Lower lobe of right lung (tissue), 2 donors: ENCODE measurements around the gene GP1BB. TPM values are rescaled to one million over a fixed set of nuclear protein-coding genes. Genes with fewer than 3 reads are reported as not detected.
A peak's percentile ranks its signal among the peaks of the same experiment; 100 is the strongest.

Experiments
- ATAC-seq, 2 donors: fragments of 200-7000 bp; cut with Tn5 transposase; one replicate each; pipeline ENCODE4 v1.9.1; 2020 to 2022; ENCODE audit warnings: mild to moderate bottlenecking in 2 of 2, moderate library complexity in 2 of 2
- DNase-seq: peaks from one replicate; pipeline ENCODE4 v3.0.0-alpha.2; 2020
- H3K27ac ChIP-seq: fragments of 200-600 bp; one replicate; pipeline ENCODE4 v1.8.0; 2022
- H3K27me3 ChIP-seq: fragments of 200-600 bp; one replicate; pipeline ENCODE4 v1.8.0; 2022; ENCODE audit warnings: low read depth
- H3K36me3 ChIP-seq: fragments of 200-600 bp; one replicate; pipeline ENCODE4 v1.8.0; 2022; ENCODE audit warnings: mild to moderate bottlenecking
- H3K4me1 ChIP-seq: fragments of 200-600 bp; one replicate; pipeline ENCODE4 v1.8.0; 2022
- H3K4me3 ChIP-seq: fragments of 200-600 bp; one replicate; pipeline ENCODE4 v1.8.0; 2022; ENCODE audit warnings: mild to moderate bottlenecking
- H3K9me3 ChIP-seq: fragments of 200-600 bp; one replicate; pipeline ENCODE4 v1.8.0; 2022
- CTCF ChIP-seq: fragments of 200-600 bp; IDR thresholded peaks from one replicate; pipeline ENCODE4 v1.8.0; 2022; ENCODE audit warnings: antibody characterized with exemption, mild to moderate bottlenecking
- intact Hi-C: fragments of 100-400 bp; cut with DNase I; formaldehyde crosslinking; loops from one replicate; pipeline ENCODE4 v1.11.0; 2022
- total RNA-seq: library from RNA; stranded (reverse); fragmentation: NEBNext Ultra II Directional; extraction: Animal tissue kit (Norgen Biotek cat#: 25700); gene quantifications from one replicate; pipeline ENCODE4 v1.2.1, GENCODE V29; 2021
- donor health status: DM: no; HTN: yes; CAD: no; lungs with severe emphysema.

Gene GP1BB
- total RNA-seq, 1 donor from 2014 or later = 2.8 TPM

- Histone ChIP-seq H3K4me3 (peak overlapping the region; percentile 37), H3K36me3 (no peaks in the 10 kb centered on the region), H3K4me1 (peaks cover 20% of the 10 kb centered on the region), H3K9me3 (no peaks in the 10 kb centered on the region), H3K27me3 (peaks cover 96% of the 10 kb centered on the region), H3K27ac (no peak overlapping the region)
- intact Hi-C loops = no loop called here
- DNase-seq (no peak), ATAC-seq (peak in 1 of 2 donors; percentile 30)
- TF ChIP-seq CTCF = no peak
Measured at GRCh38 chr22:19765477-19766239, 42.3 kb downstream of the GP1BB start.

- TF ChIP-seq CTCF = no peak
- no peaks in the 10 kb centered on the region for H3K36me3 ChIP-seq
- peaks cover 20% of the 10 kb centered on the region for H3K4me1 ChIP-seq
- no peak for ATAC-seq
- H3K4me3 ChIP-seq = peak overlapping the region; percentile 44
- H3K27me3 ChIP-seq = peaks cover 98% of the 10 kb centered on the region
- no peaks in the 10 kb centered on the region for H3K9me3 ChIP-seq
- H3K27ac ChIP-seq = peak overlapping the region; percentile 6
- no peak for DNase-seq
- intact Hi-C loops = no loop called here
Measured at GRCh38 chr22:19766240-19766510, 42.8 kb downstream of the GP1BB start.

DNA sequence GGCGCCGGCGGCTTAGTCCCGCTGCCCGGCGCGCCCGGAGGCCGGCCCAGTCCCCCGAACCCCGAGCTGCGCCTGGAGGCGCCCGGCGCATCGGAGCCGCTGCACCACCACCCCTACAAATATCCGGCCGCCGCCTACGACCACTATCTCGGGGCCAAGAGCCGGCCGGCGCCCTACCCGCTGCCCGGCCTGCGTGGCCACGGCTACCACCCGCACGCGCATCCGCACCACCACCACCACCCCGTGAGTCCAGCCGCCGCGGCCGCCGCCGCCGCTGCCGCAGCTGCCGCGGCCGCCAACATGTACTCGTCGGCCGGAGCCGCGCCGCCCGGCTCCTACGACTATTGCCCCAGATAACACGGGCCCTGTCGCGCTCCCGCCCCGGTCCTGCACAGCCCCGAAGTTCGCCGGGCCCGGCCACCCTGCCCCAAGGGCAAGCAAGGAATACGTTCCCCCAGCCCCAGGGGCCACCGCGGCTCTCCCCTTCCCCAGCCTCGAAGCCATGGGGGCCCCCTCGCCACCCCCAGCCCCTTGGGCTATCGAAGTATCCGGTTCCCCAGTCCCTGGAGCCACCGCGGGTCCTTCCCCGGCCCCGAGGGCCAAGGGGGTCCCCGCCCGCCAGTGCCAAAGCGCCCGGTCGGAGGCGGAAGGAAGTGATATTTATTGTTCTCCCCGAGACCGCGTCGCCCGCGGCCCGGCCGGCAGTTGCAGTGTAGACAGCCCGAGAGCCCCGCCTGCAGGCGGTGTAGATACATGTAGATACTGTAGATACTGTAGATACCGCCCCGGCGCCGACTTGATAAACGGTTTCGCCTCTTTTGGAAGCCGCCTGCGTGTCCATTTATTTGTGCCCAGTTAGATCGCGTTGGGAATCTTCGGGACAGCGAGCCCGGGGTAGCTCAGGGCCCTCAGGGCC is 43.4 kb downstream of the GP1BB start:
- Histone ChIP-seq H3K4me3 (peak overlapping the region; percentile 44), H3K4me1 (peaks cover 20% of the 10 kb centered on the region), H3K36me3 (no peaks in the 10 kb centered on the region), H3K9me3 (no peaks in the 10 kb centered on the region), H3K27me3 (peaks cover 98% of the 10 kb centered on the region), H3K27ac (peak overlapping the region; percentile 6)
- DNase-seq (peak; percentile 81), ATAC-seq (peak; percentile 69 to 73)
- TF ChIP-seq CTCF = peak; percentile 25
- intact Hi-C loops = no loop called here

DNA sequence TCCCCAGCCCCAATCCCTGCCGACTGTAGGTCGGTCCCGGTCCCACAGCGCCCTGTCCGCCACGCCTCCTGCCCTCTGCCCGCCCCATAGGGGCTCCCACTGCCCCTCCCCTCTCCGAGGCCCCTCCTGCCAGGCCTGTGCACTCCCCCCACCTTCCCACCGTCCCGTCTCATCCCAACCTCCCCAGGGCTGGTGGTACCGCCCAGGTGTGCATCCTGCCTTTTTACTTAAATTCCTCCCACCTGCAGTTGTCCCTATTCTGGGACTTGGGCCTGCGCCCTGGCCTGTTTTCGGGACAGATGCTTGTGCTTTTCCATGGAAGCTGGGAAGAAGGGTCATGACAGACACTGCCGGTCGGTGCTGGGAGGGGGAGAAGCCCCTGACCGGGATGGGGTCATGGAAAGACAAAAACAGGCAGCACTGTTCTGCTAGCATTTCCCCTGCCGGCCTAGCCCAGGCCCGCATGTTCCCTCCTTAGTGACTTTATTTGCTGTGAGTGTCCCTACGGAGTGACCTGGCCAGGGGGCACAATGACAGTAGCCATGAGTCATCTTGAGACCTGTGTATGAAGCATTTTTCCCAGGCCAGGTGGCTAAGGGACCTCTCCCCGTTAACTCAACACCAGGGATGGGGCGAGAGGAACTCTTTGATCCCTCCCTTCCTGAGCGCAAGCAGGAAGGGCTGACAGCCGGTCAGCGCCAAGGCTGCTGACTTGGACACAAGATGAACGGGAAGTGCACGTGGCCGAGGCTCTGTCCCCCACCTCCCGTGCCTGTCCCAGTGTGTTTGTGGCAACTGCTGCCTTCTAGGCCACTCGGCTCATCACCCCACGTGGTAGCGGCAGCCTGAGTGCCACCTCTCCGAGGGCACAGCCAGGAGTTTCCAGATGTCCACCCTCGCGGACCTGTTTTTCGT is 44.3 kb downstream of the GP1BB start:
- no peaks in the 10 kb centered on the region for H3K36me3 ChIP-seq

More for the DNA sequence above, 44.3 kb downstream of the GP1BB start:
- Histone ChIP-seq H3K27ac (no peak overlapping the region), H3K9me3 (no peaks in the 10 kb centered on the region), H3K4me1 (peaks cover 20% of the 10 kb centered on the region), H3K4me3 (peak overlapping the region; percentile 44), H3K27me3 (peaks cover 98% of the 10 kb centered on the region)
- intact Hi-C loops = no loop called here
- no peak for TF ChIP-seq CTCF
- DNase-seq (no peak), ATAC-seq (peak; percentile 8 to 17)
